ENCODE measurements around the gene LIN7A. TPM values are rescaled to one million over a fixed set of nuclear protein-coding genes. Genes with fewer than 3 reads are reported as not detected.

Gene LIN7A
- total RNA-seq, 1 experiment from 2014 or later, result not detected

- no peak for ATAC-seq
- Histone ChIP-seq H3K4me1 (ENCODE audit: control insufficient read depth, insufficient read depth, low read length) (no peaks in the 10 kb centered on the region), H3K36me3 (ENCODE audit: control insufficient read depth, insufficient read depth, low read length) (no peaks in the 10 kb centered on the region), H3K27ac (ENCODE audit: low read length) (no peak overlapping the region), H3K27me3 (ENCODE audit: control insufficient read depth, insufficient read depth, low read length) (no peaks in the 10 kb centered on the region), H3K9me3 (ENCODE audit: control insufficient read depth, insufficient read depth, low read depth, low read length) (no peaks in the 10 kb centered on the region), H3K4me3 (ENCODE audit: low read depth in 2 of 2, low read length in 2 of 2) (no peak overlapping the region)
- BruUV-seq (replicated peaks), result no TSS peak
- intact Hi-C loops (cut with micrococcal nuclease; ENCODE audit: unreplicated experiment), result no loop called here
- no peak for DNase-seq (ENCODE audit: low read depth, low spot score)
- in situ Hi-C loops (cut with HindIII; ENCODE audit: low pct_unique_long_range_greater_than_20kb, low sequenced_read_pairs), result no loop called here
- TF ChIP-seq REST (IDR thresholded peaks at IDR 0.05; ENCODE audit: insufficient read depth in 1 of 2, low read depth in 2 of 2, low read length in 1 of 2) (no peak), TCF7L2 (IDR thresholded peaks at IDR 0.05; ENCODE audit: low read depth, low read length) (no peak), POLR2AphosphoS5 (IDR thresholded peaks at IDR 0.05; ENCODE audit: low read depth, low read length) (no peak), SIN3A (IDR thresholded peaks at IDR 0.05; ENCODE audit: borderline replicate concordance, insufficient read depth, low read depth, low read length) (no peak), CTCF (IDR thresholded peaks at IDR 0.05) (no peak)
- CTCF ChIA-PET, result no interaction called here
- POLR2A ChIA-PET, result no interaction called here
Observed at GRCh38 chr12:80868576-80868975, 69.2 kb downstream of the LIN7A start.

- ChIA-PET CTCF (no interaction called here), POLR2A (no interaction called here)
- Histone ChIP-seq H3K4me3 (ENCODE audit: low read depth in 2 of 2, low read length in 2 of 2) (no peak overlapping the region), H3K4me1 (ENCODE audit: control insufficient read depth, insufficient read depth, low read length) (no peaks in the 10 kb centered on the region), H3K9me3 (ENCODE audit: control insufficient read depth, insufficient read depth, low read depth, low read length) (no peaks in the 10 kb centered on the region), H3K27ac (ENCODE audit: low read length) (no peak overlapping the region), H3K27me3 (ENCODE audit: control insufficient read depth, insufficient read depth, low read length) (no peaks in the 10 kb centered on the region), H3K36me3 (ENCODE audit: control insufficient read depth, insufficient read depth, low read length) (no peaks in the 10 kb centered on the region)
- ATAC-seq (no peak), DNase-seq (ENCODE audit: low read depth, low spot score) (no peak)
- in situ Hi-C loops (cut with HindIII; ENCODE audit: low pct_unique_long_range_greater_than_20kb, low sequenced_read_pairs) (no loop called here), intact Hi-C loops (cut with micrococcal nuclease; ENCODE audit: unreplicated experiment) (no loop called here)
- BruUV-seq (replicated peaks), result no TSS peak
- TF ChIP-seq REST (IDR thresholded peaks at IDR 0.05; ENCODE audit: insufficient read depth in 1 of 2, low read depth in 2 of 2, low read length in 1 of 2) (no peak), SIN3A (IDR thresholded peaks at IDR 0.05; ENCODE audit: borderline replicate concordance, insufficient read depth, low read depth, low read length) (no peak), POLR2AphosphoS5 (IDR thresholded peaks at IDR 0.05; ENCODE audit: low read depth, low read length) (no peak), TCF7L2 (IDR thresholded peaks at IDR 0.05; ENCODE audit: low read depth, low read length) (no peak), CTCF (IDR thresholded peaks at IDR 0.05) (no peak)
Observed at GRCh38 chr12:80867941-80868340, 69.8 kb downstream of the LIN7A start.

Measured in Panc1 (cell line).